Hepatocyte (in vitro differentiated cells): ENCODE results near the gene FAM110A.
"Not testable (repeated sequence)": the region's sequence is repeated elsewhere in the genome, so short reads cannot be mapped to it uniquely, and the experiment has no call there.

ENCODE experiments used
- EZH2 ChIP-seq: fragments of 200-600 bp; sonication (generic); IDR thresholded peaks from 2 replicates; pipeline ENCODE4 v1.6.1; 2016; ENCODE audit warnings: antibody characterized with exemption, mild to moderate bottlenecking, borderline replicate concordance
- EZH2phosphoT487 ChIP-seq: fragments of 200-600 bp; sonication (generic); IDR thresholded peaks from one replicate; pipeline ENCODE4 v1.6.1; 2018; ENCODE audit warnings: antibody characterized with exemption, mild to moderate bottlenecking, low read depth, moderate library complexity; ENCODE audit not compliant: unreplicated experiment, severe bottlenecking
- TF ChIP-seq, protein P1 (sequence below): fragments of 200-600 bp; sonication (generic); IDR thresholded peaks from 2 replicates; pipeline ENCODE4 v1.5.1; 2016; ENCODE audit warnings: antibody characterized with exemption, mild to moderate bottlenecking; ENCODE audit not compliant: poor library complexity

DNA sequence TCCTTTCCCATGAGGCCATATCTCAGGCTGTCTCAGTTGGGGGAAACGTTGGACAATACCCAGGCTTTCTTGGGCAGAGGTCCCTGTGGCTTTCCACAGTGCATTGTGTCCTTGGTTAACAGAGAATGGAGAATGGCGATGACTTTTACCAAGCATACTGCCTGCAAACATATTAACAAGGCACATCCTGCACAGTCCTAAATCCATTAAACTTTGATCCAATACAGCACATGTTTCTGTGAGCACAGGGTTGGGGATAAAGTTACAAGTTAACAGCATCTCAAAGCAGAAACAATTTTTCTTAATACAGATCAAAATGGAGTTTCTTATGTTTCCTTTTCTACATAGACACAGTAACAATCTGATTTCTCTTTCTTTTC, 21.1 kb upstream of the FAM110A start:
- TF ChIP-seq, protein P1, sequence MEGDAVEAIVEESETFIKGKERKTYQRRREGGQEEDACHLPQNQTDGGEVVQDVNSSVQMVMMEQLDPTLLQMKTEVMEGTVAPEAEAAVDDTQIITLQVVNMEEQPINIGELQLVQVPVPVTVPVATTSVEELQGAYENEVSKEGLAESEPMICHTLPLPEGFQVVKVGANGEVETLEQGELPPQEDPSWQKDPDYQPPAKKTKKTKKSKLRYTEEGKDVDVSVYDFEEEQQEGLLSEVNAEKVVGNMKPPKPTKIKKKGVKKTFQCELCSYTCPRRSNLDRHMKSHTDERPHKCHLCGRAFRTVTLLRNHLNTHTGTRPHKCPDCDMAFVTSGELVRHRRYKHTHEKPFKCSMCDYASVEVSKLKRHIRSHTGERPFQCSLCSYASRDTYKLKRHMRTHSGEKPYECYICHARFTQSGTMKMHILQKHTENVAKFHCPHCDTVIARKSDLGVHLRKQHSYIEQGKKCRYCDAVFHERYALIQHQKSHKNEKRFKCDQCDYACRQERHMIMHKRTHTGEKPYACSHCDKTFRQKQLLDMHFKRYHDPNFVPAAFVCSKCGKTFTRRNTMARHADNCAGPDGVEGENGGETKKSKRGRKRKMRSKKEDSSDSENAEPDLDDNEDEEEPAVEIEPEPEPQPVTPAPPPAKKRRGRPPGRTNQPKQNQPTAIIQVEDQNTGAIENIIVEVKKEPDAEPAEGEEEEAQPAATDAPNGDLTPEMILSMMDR: not testable (repeated sequence)
- TF ChIP-seq EZH2, EZH2phosphoT487: not testable (repeated sequence)
